Body of pancreas (tissue), 4 donors: Measurements from ENCODE around the gene ZNF473. TPM values are rescaled to one million over a fixed set of nuclear protein-coding genes. Genes with fewer than 3 reads are reported as not detected.
"Not testable (repeated sequence)": the region's sequence is repeated elsewhere in the genome, so short reads cannot be mapped to it uniquely, and the experiment has no call there.

Experiments used
- ATAC-seq: fragments of 150-250 bp; one replicate; pipeline ENCODE4 v1.9.1; 2016
- DNase-seq, 4 donors: peaks; one replicate each; pipeline ENCODE4 v3.0.0-alpha.2; 2019
- H3K27ac ChIP-seq, 4 donors: fragments of 200-600 bp; sonication (generic); 1 replicate in 3 of 4; 2 replicates in 1 of 4; pipeline versions ENCODE4 v1.5.1 to v1.6.1; 2016 to 2019; ENCODE audit warnings: mild to moderate bottlenecking in 1 of 4, mixed read lengths in 1 of 4, moderate library complexity in 1 of 4
- H3K27me3 ChIP-seq, 2 donors: fragments of 200-600 bp; sonication (generic); one replicate each; pipeline ENCODE4 v1.6.0; 2016; ENCODE audit warnings: mild to moderate bottlenecking in 1 of 2
- H3K36me3 ChIP-seq, 2 donors: fragments of 200-600 bp; sonication (generic); replicated peaks in 1 of 2; 2 replicates each; pipeline ENCODE4 v1.5.1; 2016; ENCODE audit warnings: low read depth in 2 of 2; ENCODE audit not compliant: insufficient read depth in 1 of 2
- H3K4me1 ChIP-seq: fragments of 200-600 bp; sonication (generic); one replicate; pipeline ENCODE4 v1.6.0; 2016
- H3K4me3 ChIP-seq, 2 donors: fragments of 200-600 bp; sonication (generic); 1 replicate in 1 of 2; 2 replicates in 1 of 2; pipeline ENCODE4 v1.5.1; 2016 to 2019
- H3K9me3 ChIP-seq, 3 donors: fragments of 200-600 bp; sonication (generic); 1 replicate in 2 of 3; 2 replicates in 1 of 3; pipeline ENCODE4 v1.5.1; 2016
- CTCF ChIP-seq, 7 experiments: fragments of 450-650 bp in 4 of 7; fragments of 200-600 bp in 3 of 7; sonication (generic) in 3 of 7; IDR thresholded peaks; one replicate each; pipeline ENCODE4 v1.5.1; 2016 to 2019; ENCODE audit warnings: antibody characterized with exemption in 7 of 7
- POLR2A ChIP-seq, 3 donors: fragments of 450-650 bp; IDR thresholded peaks; one replicate each; pipeline ENCODE4 v1.6.1; 2016; ENCODE audit warnings: antibody characterized with exemption in 3 of 3, mild to moderate bottlenecking in 2 of 3
- WGBS, 2 donors: methylation state at CpG; one replicate each; pipeline ENCODE4 v1.1.5; 2017; 5-methylcytosine and 5-hydroxymethylcytosine counted together
- intact Hi-C: fragments of 100-400 bp; cut with DNase I; formaldehyde crosslinking; loops from one replicate; pipeline ENCODE4 v1.15.1; 2023
- total RNA-seq, 2 donors: library from RNA; depleted of rRNA; stranded (reverse); fragments of >200 nt; gene quantifications; one replicate each; pipeline ENCODE4 v1.1.0, GENCODE V29; 2016

ZNF473 gene
- total RNA-seq, 2 donors from 2014 or later, result 4.9 to 5.4 TPM

GRCh38 chr19:50067575-50067974, 41.8 kb downstream of the ZNF473 start:
- H3K9me3 ChIP-seq, result no peaks in the 10 kb centered on the region
- H3K4me1 ChIP-seq, result no peaks in the 10 kb centered on the region
- no peaks in the 10 kb centered on the region for H3K27me3 ChIP-seq
- H3K27ac ChIP-seq, result no peak overlapping the region
- TF ChIP-seq CTCF (IDR thresholded peaks at IDR 0.05) (no peak), POLR2A (IDR thresholded peaks at IDR 0.05) (no peak)
- intact Hi-C loops, result no loop called here
- WGBS, 2 donors, result 74 to 86% methylated on average over 6 of the region's 6 CpGs
- H3K36me3 ChIP-seq, result no peaks in the 10 kb centered on the region
- no peak overlapping the region for H3K4me3 ChIP-seq
- no peak for ATAC-seq
- no peak for DNase-seq

- H3K4me3 ChIP-seq, H3K4me1 ChIP-seq, H3K27ac ChIP-seq, H3K27me3 ChIP-seq, DNase-seq, intact Hi-C loops, H3K9me3 ChIP-seq, ATAC-seq, H3K36me3 ChIP-seq: not testable (repeated sequence)
- 70 to 76% methylated on average over 5 of the region's 5 CpGs for WGBS, 2 donors
Measured at GRCh38 chr19:50068382-50068781, 42.6 kb downstream of the ZNF473 start.

GRCh38 chr19:50075076-50075475, 49.3 kb downstream of the ZNF473 start:
- ATAC-seq, H3K9me3 ChIP-seq, DNase-seq, H3K36me3 ChIP-seq, H3K4me3 ChIP-seq, intact Hi-C loops, H3K27ac ChIP-seq, H3K27me3 ChIP-seq, H3K4me1 ChIP-seq: not testable (repeated sequence)
- 70 to 83% methylated on average over 1 to 2 of the region's 8 CpGs for WGBS, 2 donors

GRCh38 chr19:50075644-50076372, 50.0 kb downstream of the ZNF473 start:
- H3K4me3 ChIP-seq, H3K4me1 ChIP-seq, ATAC-seq, intact Hi-C loops, H3K27ac ChIP-seq, DNase-seq, H3K27me3 ChIP-seq, H3K36me3 ChIP-seq, H3K9me3 ChIP-seq: not testable (repeated sequence)
- WGBS, 2 donors, result 70 to 73% methylated on average over 12 to 13 of the region's 14 CpGs

- H3K27ac ChIP-seq, H3K36me3 ChIP-seq, H3K4me3 ChIP-seq, H3K9me3 ChIP-seq, intact Hi-C loops, ATAC-seq, H3K27me3 ChIP-seq, H3K4me1 ChIP-seq, DNase-seq: not testable (repeated sequence)
- 60 to 63% methylated on average over 6 to 8 of the region's 10 CpGs for WGBS, 2 donors
Measured at GRCh38 chr19:50076581-50077355, 51.0 kb downstream of the ZNF473 start.

GRCh38 chr19:50079014-50079413, 53.2 kb downstream of the ZNF473 start:
- intact Hi-C loops, DNase-seq, H3K27ac ChIP-seq, H3K4me1 ChIP-seq, H3K9me3 ChIP-seq, ATAC-seq, H3K36me3 ChIP-seq, H3K27me3 ChIP-seq, H3K4me3 ChIP-seq: not testable (repeated sequence)
- 63 to 79% methylated on average over 4 of the region's 5 CpGs for WGBS, 2 donors

- H3K36me3 ChIP-seq, H3K27ac ChIP-seq, intact Hi-C loops, H3K4me3 ChIP-seq, H3K9me3 ChIP-seq, H3K27me3 ChIP-seq, H3K4me1 ChIP-seq, DNase-seq, ATAC-seq: not testable (repeated sequence)
- 62 to 68% methylated on average over 2 of the region's 2 CpGs for WGBS, 2 donors
Measured at GRCh38 chr19:50084440-50084839, 58.6 kb downstream of the ZNF473 start.

- H3K27me3 ChIP-seq, DNase-seq, H3K4me3 ChIP-seq, H3K9me3 ChIP-seq, H3K36me3 ChIP-seq, ATAC-seq, H3K27ac ChIP-seq, H3K4me1 ChIP-seq, intact Hi-C loops: not testable (repeated sequence)
- WGBS, 2 donors, result 77 to 87% methylated on average over 3 to 4 of the region's 4 CpGs
Measured at GRCh38 chr19:50087153-50087552, 61.3 kb downstream of the ZNF473 start.
